Activated T-cell treated with anti-CD3 and anti-CD28 coated beads, Interleukin-2, amount 50 U/mL, for 24 hours (primary cell): ENCODE data around the gene TAF4.

ENCODE experiments used
- DNase-seq: peaks from one replicate; pipeline ENCODE4 v3.0.0-alpha.2; 2020
- H3K27ac Mint-ChIP-seq: 2 replicates; pipeline ENCODE4 v1.8.0; 2020; ENCODE audit warnings: mild to moderate bottlenecking, mixed read lengths
- H3K27me3 Mint-ChIP-seq: 2 replicates; pipeline ENCODE4 v1.8.0; 2020; ENCODE audit warnings: mixed read lengths
- H3K36me3 Mint-ChIP-seq: 2 replicates; pipeline ENCODE4 v1.8.0; 2020; ENCODE audit warnings: low read depth, mixed read lengths
- H3K4me1 Mint-ChIP-seq: 2 replicates; pipeline ENCODE4 v1.8.0; 2020; ENCODE audit warnings: low read depth, mixed read lengths
- H3K4me3 Mint-ChIP-seq: 2 replicates; pipeline ENCODE4 v1.8.0; 2020; ENCODE audit warnings: mild to moderate bottlenecking, moderate library complexity, mixed read lengths
- H3K9me3 Mint-ChIP-seq: 2 replicates; pipeline ENCODE4 v1.8.0; 2020; ENCODE audit warnings: mixed read lengths

TAF4 gene

GRCh38 chr20:61938839-61939690 is 126.6 kb downstream of the TAF4 start:
- Mint-ChIP-seq H3K4me3 (no peak overlapping the region), H3K27ac (no peak overlapping the region), H3K36me3 (no peaks in the 10 kb centered on the region), H3K4me1 (no peaks in the 10 kb centered on the region), H3K27me3 (peaks cover 6% of the 10 kb centered on the region), H3K9me3 (no peaks in the 10 kb centered on the region)
- no peak for DNase-seq

GRCh38 chr20:61937963-61938838 is 127.5 kb downstream of the TAF4 start:
- H3K27ac Mint-ChIP-seq: no peak overlapping the region
- peaks cover 6% of the 10 kb centered on the region for H3K27me3 Mint-ChIP-seq
- no peak overlapping the region for H3K4me3 Mint-ChIP-seq
- no peaks in the 10 kb centered on the region for H3K4me1 Mint-ChIP-seq
- H3K9me3 Mint-ChIP-seq: no peaks in the 10 kb centered on the region
- DNase-seq: no peak
- no peaks in the 10 kb centered on the region for H3K36me3 Mint-ChIP-seq

GRCh38 chr20:61937146-61937962 is 128.3 kb downstream of the TAF4 start:
- no peak for DNase-seq
- H3K9me3 Mint-ChIP-seq: no peaks in the 10 kb centered on the region
- no peak overlapping the region for H3K4me3 Mint-ChIP-seq
- no peaks in the 10 kb centered on the region for H3K4me1 Mint-ChIP-seq
- H3K27ac Mint-ChIP-seq: no peak overlapping the region
- no peaks in the 10 kb centered on the region for H3K36me3 Mint-ChIP-seq
- peaks cover 10% of the 10 kb centered on the region for H3K27me3 Mint-ChIP-seq

GRCh38 chr20:61936701-61937131 is 129.0 kb downstream of the TAF4 start:
- no peaks in the 10 kb centered on the region for H3K9me3 Mint-ChIP-seq
- H3K27me3 Mint-ChIP-seq: peaks cover 14% of the 10 kb centered on the region
- H3K4me1 Mint-ChIP-seq: no peaks in the 10 kb centered on the region
- no peak overlapping the region for H3K27ac Mint-ChIP-seq
- DNase-seq: no peak
- H3K36me3 Mint-ChIP-seq: no peaks in the 10 kb centered on the region
- H3K4me3 Mint-ChIP-seq: no peak overlapping the region

GRCh38 chr20:61935926-61936700 is 129.6 kb downstream of the TAF4 start:
- Mint-ChIP-seq H3K4me1 (no peaks in the 10 kb centered on the region), H3K9me3 (no peaks in the 10 kb centered on the region), H3K36me3 (no peaks in the 10 kb centered on the region), H3K4me3 (no peak overlapping the region), H3K27ac (no peak overlapping the region), H3K27me3 (peaks cover 14% of the 10 kb centered on the region)
- DNase-seq: no peak

GRCh38 chr20:61934716-61935530 is 130.8 kb downstream of the TAF4 start:
- Mint-ChIP-seq H3K4me3 (no peak overlapping the region), H3K36me3 (no peaks in the 10 kb centered on the region), H3K27me3 (peaks cover 14% of the 10 kb centered on the region), H3K27ac (no peak overlapping the region), H3K4me1 (no peaks in the 10 kb centered on the region), H3K9me3 (no peaks in the 10 kb centered on the region)
- no peak for DNase-seq

GRCh38 chr20:61933951-61934715 is 131.5 kb downstream of the TAF4 start:
- H3K4me3 Mint-ChIP-seq: no peak overlapping the region
- no peak for DNase-seq
- H3K9me3 Mint-ChIP-seq: no peaks in the 10 kb centered on the region
- no peak overlapping the region for H3K27ac Mint-ChIP-seq
- H3K36me3 Mint-ChIP-seq: no peaks in the 10 kb centered on the region
- no peaks in the 10 kb centered on the region for H3K4me1 Mint-ChIP-seq
- peaks cover 14% of the 10 kb centered on the region for H3K27me3 Mint-ChIP-seq

- Mint-ChIP-seq H3K4me1 (no peaks in the 10 kb centered on the region), H3K36me3 (no peaks in the 10 kb centered on the region), H3K4me3 (no peak overlapping the region), H3K27me3 (peaks cover 14% of the 10 kb centered on the region), H3K9me3 (no peaks in the 10 kb centered on the region), H3K27ac (no peak overlapping the region)
- no peak for DNase-seq
Observed at GRCh38 chr20:61933481-61933950, 132.2 kb downstream of the TAF4 start.

- H3K36me3 Mint-ChIP-seq: no peaks in the 10 kb centered on the region
- H3K27me3 Mint-ChIP-seq: peaks cover 14% of the 10 kb centered on the region
- no peak overlapping the region for H3K4me3 Mint-ChIP-seq
- no peaks in the 10 kb centered on the region for H3K4me1 Mint-ChIP-seq
- H3K27ac Mint-ChIP-seq: no peak overlapping the region
- DNase-seq: no peak
- H3K9me3 Mint-ChIP-seq: no peaks in the 10 kb centered on the region
Observed at GRCh38 chr20:61932711-61933480, 132.8 kb downstream of the TAF4 start.

GRCh38 chr20:61932199-61932592 is 133.5 kb downstream of the TAF4 start:
- DNase-seq: no peak
- no peaks in the 10 kb centered on the region for H3K4me1 Mint-ChIP-seq
- no peak overlapping the region for H3K4me3 Mint-ChIP-seq
- H3K27me3 Mint-ChIP-seq: peaks cover 14% of the 10 kb centered on the region
- no peak overlapping the region for H3K27ac Mint-ChIP-seq
- H3K9me3 Mint-ChIP-seq: no peaks in the 10 kb centered on the region
- no peaks in the 10 kb centered on the region for H3K36me3 Mint-ChIP-seq

GRCh38 chr20:61931476-61932198 is 134.0 kb downstream of the TAF4 start:
- Mint-ChIP-seq H3K27me3 (peaks cover 10% of the 10 kb centered on the region), H3K4me1 (no peaks in the 10 kb centered on the region), H3K36me3 (no peaks in the 10 kb centered on the region), H3K4me3 (no peak overlapping the region), H3K27ac (no peak overlapping the region), H3K9me3 (no peaks in the 10 kb centered on the region)
- DNase-seq: no peak
